ENCODE data around the gene PHF21A.
A peak's percentile ranks its signal among the peaks of the same experiment; 100 is the strongest.
"Not testable (repeated sequence)": the region's sequence is repeated elsewhere in the genome, so short reads cannot be mapped to it uniquely, and the experiment has no call there.

Gene PHF21A

DNA sequence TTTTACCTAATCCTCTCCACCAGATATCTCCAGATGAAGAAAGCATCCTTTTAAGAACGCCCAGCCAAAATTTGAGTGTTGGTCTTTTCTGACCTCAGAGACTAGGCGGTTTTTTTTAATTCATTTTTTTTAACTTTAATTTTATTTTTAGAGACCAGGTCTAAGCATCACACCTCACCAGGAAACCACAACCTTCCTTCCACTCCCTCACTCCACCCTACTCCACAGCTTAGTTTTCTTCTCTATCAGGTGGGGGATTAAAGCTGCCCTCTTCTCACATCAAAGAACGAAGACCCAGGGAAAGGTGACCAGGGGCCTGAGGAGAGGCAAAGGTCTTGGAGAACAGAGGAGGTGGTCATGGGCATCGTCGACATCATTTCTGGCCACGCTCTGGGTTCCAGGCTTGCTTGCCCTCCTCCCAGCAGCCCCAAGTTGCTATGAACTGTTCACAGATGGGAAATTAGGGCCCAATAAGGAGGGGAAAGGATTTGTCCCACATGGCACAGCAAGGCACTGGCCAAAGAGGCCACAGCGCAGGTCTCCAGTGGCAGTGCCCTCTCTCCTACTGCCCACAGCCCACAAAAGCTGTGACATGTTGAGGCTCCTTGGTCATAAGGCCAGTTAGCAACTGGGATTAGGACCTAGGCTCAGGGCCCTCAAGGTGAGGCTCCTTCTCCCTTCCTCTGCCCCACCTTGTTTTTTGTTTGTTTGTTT lies 202.1 kb downstream of the PHF21A start:
- no peak for DNase-seq

- peak; percentile 72 to 77 for DNase-seq
Measured at GRCh38 chr11:45918331-45918941, 202.8 kb downstream of the PHF21A start.

DNA sequence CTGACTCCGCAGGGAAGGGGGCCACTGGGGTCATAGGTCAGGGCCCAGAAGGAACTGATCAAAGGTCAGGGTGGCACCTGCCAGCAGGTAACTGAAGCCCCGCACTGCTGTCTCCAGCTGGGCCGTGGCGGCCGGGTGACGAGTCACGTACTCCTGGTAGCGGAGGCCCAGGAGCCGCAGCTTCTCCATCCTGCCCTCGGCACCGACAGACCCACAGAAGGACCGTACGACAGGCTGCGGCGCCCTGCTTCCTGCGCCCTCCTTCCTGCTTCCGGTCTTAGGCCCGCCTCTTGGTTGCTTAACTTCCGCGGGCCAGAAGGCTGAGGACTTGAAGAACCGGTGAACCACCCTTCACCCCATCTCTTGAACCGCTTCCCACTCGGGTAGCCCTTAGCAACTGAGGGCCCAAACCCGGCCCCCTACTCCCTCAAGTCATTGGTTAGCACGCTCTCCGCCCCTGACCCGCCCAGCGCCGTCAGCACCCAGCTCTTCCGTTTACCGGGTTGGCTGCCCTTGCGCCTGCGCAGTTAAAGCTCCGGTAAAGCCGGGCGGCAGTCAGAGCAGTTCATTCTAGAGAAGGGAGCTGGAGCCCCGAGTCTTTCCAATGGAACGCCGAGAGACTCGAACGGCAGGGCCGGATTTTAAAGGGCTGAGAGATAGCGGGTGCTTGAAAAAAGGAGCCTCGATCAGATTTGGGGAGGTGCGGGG lies 203.5 kb downstream of the PHF21A start, which contains the start of gene PEX16:
Gene PEX16, minus strand, starts transcription at position 255 of the 708 bp plus-strand sequence. Its CDS starts 66 bp downstream, at position 189.
- peak; percentile 94 to 95 for DNase-seq

- no peak for DNase-seq
Measured at GRCh38 chr11:45917286-45917622, 204.0 kb downstream of the PHF21A start.

GRCh38 chr11:45915446-45915845 lies 205.8 kb downstream of the PHF21A start:
- no peak for DNase-seq

GRCh38 chr11:45913942-45914635 lies 207.2 kb downstream of the PHF21A start:
- DNase-seq = no peak

GRCh38 chr11:45913514-45913913 lies 207.7 kb downstream of the PHF21A start:
- DNase-seq = no peak

DNA sequence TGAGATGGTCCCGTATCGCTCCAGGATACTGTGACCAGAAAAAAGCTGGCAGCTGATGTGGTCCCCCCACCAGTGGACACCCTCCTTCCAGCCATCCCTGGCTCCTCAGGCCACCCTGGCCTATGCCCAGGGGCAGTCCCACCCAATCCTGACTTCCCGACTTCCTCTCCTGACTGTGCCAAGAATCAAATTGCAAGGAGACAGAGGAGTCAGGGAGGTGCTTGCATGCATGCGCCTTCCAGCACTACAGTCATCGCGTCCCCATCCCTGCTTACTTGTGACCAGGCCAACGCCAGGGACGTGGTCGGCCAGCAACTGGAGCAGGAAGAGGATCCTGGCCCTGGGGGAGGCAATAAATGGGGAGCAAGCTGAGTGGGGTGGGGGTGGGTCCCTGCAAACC lies 210.6 kb downstream of the PHF21A start:
- DNase-seq = no peak

DNA sequence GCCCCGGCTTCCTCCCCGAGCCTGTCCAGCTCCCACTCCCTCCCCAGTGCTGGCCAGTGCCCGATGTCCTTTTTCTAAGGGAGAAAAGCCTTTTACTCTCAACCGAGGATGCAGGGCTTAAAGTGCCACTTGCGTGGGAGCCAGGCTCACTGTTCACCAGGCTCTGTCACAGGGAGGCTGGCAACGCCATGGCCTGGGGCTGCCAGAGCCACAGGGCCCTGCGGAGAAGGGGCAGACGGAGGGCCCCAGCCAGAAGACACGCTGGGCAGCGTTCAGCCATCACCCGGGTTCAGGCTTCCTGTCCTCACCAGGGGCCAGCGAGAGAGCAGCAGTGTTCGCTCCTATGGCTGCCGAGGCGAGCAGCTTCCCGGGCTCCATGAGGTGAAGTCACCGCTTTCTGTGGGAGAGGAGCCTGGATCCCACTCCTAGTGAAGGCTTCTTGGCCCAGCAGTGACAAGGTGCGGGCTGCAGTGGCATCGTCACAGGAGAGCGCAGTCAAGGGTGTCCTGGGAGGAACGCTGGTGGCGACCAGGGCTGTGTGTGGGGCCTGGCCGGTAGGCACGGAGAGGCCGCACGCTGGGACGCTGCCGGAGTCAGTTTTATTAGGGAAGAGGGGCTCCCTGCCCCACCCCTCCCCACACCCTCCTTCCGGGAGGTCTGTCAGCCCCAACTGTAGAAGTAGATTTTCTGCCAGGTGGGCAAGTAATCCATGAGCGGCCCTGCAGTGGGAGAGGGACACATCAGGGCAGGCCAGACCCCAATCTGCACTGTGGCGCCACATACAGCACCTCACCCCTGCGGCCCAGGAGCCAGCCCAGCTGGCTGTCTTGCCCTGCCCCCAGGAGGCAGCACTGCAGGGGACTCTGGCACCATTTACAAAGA lies 211.4 kb downstream of the PHF21A start:
- DNase-seq = no peak

DNA sequence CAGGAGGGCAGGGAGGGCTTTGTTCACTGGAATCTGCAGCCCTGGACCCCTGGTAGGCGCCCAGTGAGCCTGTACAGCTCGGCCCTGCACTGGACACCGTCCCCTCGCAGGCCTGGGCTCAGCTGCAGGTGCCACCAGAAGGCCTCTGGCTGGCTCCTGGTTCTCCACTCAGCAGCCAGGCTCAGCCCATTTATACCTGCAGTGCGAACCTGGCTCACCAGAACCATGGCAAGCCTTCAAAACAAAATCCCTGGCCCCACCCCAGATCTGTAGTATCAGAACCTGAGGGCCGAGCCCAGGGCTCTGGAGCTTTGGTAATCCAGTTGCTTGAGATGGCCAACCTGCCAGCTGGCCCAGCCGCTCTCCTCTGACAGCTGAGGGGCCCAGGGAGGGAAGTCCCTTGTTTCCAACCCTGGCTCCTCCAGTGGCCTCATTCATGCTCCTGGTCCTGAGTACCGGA lies 213.3 kb downstream of the PHF21A start:
- DNase-seq = no peak

- no peak for DNase-seq
Measured at GRCh38 chr11:45906965-45907611, 214.2 kb downstream of the PHF21A start, which contains the start of gene FREY1. TSS of gene FREY1 (minus strand) at chr11:45907271. CDS start at chr11:45907245, 26 bp downstream.

GRCh38 chr11:45906096-45906682 lies 215.1 kb downstream of the PHF21A start:
- DNase-seq = no peak

GRCh38 chr11:45905576-45905975 lies 215.7 kb downstream of the PHF21A start:
- DNase-seq = not testable (repeated sequence)

DNA sequence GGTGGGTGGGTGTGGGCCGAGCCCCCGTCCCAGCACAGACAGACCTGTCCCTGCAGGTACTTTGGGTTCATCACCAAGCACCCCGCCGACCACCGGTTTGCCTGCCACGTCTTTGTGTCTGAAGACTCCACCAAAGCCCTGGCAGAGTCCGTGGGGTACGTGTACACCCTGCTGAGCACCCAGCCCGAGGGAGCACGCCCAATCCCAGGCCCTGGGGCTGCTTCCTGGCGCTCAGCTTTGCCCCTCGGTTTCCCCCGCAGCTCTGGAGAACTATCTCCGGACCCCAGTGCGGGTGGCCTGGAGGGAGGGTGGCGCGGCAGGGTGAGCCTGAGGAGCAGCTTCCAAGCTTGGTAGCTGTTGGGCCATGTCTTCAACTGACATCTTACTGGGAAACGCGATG lies 216.2 kb downstream of the PHF21A start:
- no peak for DNase-seq

- DNase-seq = no peak
Measured at GRCh38 chr11:45904309-45904915, 216.8 kb downstream of the PHF21A start.

- DNase-seq = no peak
Measured at GRCh38 chr11:45902452-45903380, 218.5 kb downstream of the PHF21A start.

GRCh38 chr11:45901626-45902025 lies 219.6 kb downstream of the PHF21A start:
- no peak for DNase-seq

- no peak for DNase-seq
Measured at GRCh38 chr11:45900916-45901617, 220.2 kb downstream of the PHF21A start.

Measured in stimulated activated CD4-positive, alpha-beta T cell treated with anti-CD3 and anti-CD28 coated beads, Interleukin-2, amount 100 ng/mL, for 24 hours (primary cell).